ENCODE measurements around the gene STK32B. TPM values are rescaled to one million over a fixed set of nuclear protein-coding genes. Genes with fewer than 3 reads are reported as not detected.
"Not testable (repeated sequence)": the region's sequence is repeated elsewhere in the genome, so short reads cannot be mapped to it uniquely, and the experiment has no call there.

The STK32B gene
- polyA plus RNA-seq, 2 donors: 0.22 to 0.24 TPM

GRCh38 chr4:5247061-5247460 is 195.8 kb downstream of the STK32B start:
- not testable (repeated sequence) for H3K27ac ChIP-seq (ENCODE audit: low read depth in 2 of 2, low read length in 1 of 2)
- 77 to 86% methylated on average over 7 of the region's 7 CpGs for WGBS, 2 donors

GRCh38 chr4:5247735-5248134 is 196.5 kb downstream of the STK32B start:
- H3K27me3 ChIP-seq (ENCODE audit: control insufficient read depth in 1 of 2, insufficient read depth in 2 of 2, low read length in 2 of 2): no peaks in the 10 kb centered on the region
- no peak overlapping the region for H3K4me3 ChIP-seq (ENCODE audit: low read depth in 1 of 2, low read length in 2 of 2)
- no peak overlapping the region for H3K27ac ChIP-seq (ENCODE audit: low read depth in 2 of 2, low read length in 1 of 2)
- 94% methylated on average over 1 of the region's 1 CpG for WGBS, 2 donors
- H3K36me3 ChIP-seq (ENCODE audit: control insufficient read depth in 2 of 2, insufficient read depth in 2 of 2, low read length in 1 of 2): no peaks in the 10 kb centered on the region
- no peaks in the 10 kb centered on the region for H3K9me3 ChIP-seq (ENCODE audit: control insufficient read depth in 2 of 2, insufficient read depth in 1 of 2, low read depth in 1 of 2, low read length in 1 of 2)
- no peaks in the 10 kb centered on the region for H3K4me1 ChIP-seq (ENCODE audit: control insufficient read depth in 2 of 2, insufficient read depth in 2 of 2, low read length in 1 of 2)

More at GRCh38 chr4:5247061-5247460, 195.8 kb downstream of the STK32B start:
- H3K36me3 ChIP-seq (ENCODE audit: control insufficient read depth in 2 of 2, insufficient read depth in 2 of 2, low read length in 1 of 2); H3K4me1 ChIP-seq (ENCODE audit: control insufficient read depth in 2 of 2, insufficient read depth in 2 of 2, low read length in 1 of 2); H3K9me3 ChIP-seq (ENCODE audit: control insufficient read depth in 2 of 2, insufficient read depth in 1 of 2, low read depth in 1 of 2, low read length in 1 of 2); H3K4me3 ChIP-seq (ENCODE audit: low read depth in 1 of 2, low read length in 2 of 2); H3K27me3 ChIP-seq (ENCODE audit: control insufficient read depth in 1 of 2, insufficient read depth in 2 of 2, low read length in 2 of 2): not testable (repeated sequence)

- Histone ChIP-seq H3K9me3 (ENCODE audit: control insufficient read depth in 2 of 2, insufficient read depth in 1 of 2, low read depth in 1 of 2, low read length in 1 of 2) (no peaks in the 10 kb centered on the region), H3K27ac (ENCODE audit: low read depth in 2 of 2, low read length in 1 of 2) (no peak overlapping the region), H3K27me3 (ENCODE audit: control insufficient read depth in 1 of 2, insufficient read depth in 2 of 2, low read length in 2 of 2) (no peaks in the 10 kb centered on the region), H3K4me3 (ENCODE audit: low read depth in 1 of 2, low read length in 2 of 2) (no peak overlapping the region), H3K4me1 (ENCODE audit: control insufficient read depth in 2 of 2, insufficient read depth in 2 of 2, low read length in 1 of 2) (no peaks in the 10 kb centered on the region), H3K36me3 (ENCODE audit: control insufficient read depth in 2 of 2, insufficient read depth in 2 of 2, low read length in 1 of 2) (no peaks in the 10 kb centered on the region)
- 71 to 74% methylated on average over 2 of the region's 2 CpGs for WGBS, 2 donors
Measured at GRCh38 chr4:5249727-5250126, 198.4 kb downstream of the STK32B start.

GRCh38 chr4:5250536-5250935 is 199.3 kb downstream of the STK32B start:
- H3K9me3 ChIP-seq (ENCODE audit: control insufficient read depth in 2 of 2, insufficient read depth in 1 of 2, low read depth in 1 of 2, low read length in 1 of 2); H3K36me3 ChIP-seq (ENCODE audit: control insufficient read depth in 2 of 2, insufficient read depth in 2 of 2, low read length in 1 of 2); H3K27me3 ChIP-seq (ENCODE audit: control insufficient read depth in 1 of 2, insufficient read depth in 2 of 2, low read length in 2 of 2); H3K4me1 ChIP-seq (ENCODE audit: control insufficient read depth in 2 of 2, insufficient read depth in 2 of 2, low read length in 1 of 2); H3K4me3 ChIP-seq (ENCODE audit: low read depth in 1 of 2, low read length in 2 of 2); H3K27ac ChIP-seq (ENCODE audit: low read depth in 2 of 2, low read length in 1 of 2): not testable (repeated sequence)
- WGBS, 2 donors: 76 to 81% methylated on average over 5 of the region's 5 CpGs

- Histone ChIP-seq H3K9me3 (ENCODE audit: control insufficient read depth in 2 of 2, insufficient read depth in 1 of 2, low read depth in 1 of 2, low read length in 1 of 2) (no peaks in the 10 kb centered on the region), H3K4me3 (ENCODE audit: low read depth in 1 of 2, low read length in 2 of 2) (no peak overlapping the region), H3K36me3 (ENCODE audit: control insufficient read depth in 2 of 2, insufficient read depth in 2 of 2, low read length in 1 of 2) (no peaks in the 10 kb centered on the region), H3K4me1 (ENCODE audit: control insufficient read depth in 2 of 2, insufficient read depth in 2 of 2, low read length in 1 of 2) (no peaks in the 10 kb centered on the region), H3K27ac (ENCODE audit: low read depth in 2 of 2, low read length in 1 of 2) (no peak overlapping the region), H3K27me3 (ENCODE audit: control insufficient read depth in 1 of 2, insufficient read depth in 2 of 2, low read length in 2 of 2) (no peaks in the 10 kb centered on the region)
- WGBS, 2 donors: 72 to 73% methylated on average over 4 of the region's 4 CpGs
Measured at GRCh38 chr4:5256421-5256820, 205.1 kb downstream of the STK32B start.

- H3K4me1 ChIP-seq (ENCODE audit: control insufficient read depth in 2 of 2, insufficient read depth in 2 of 2, low read length in 1 of 2): no peaks in the 10 kb centered on the region
- no peaks in the 10 kb centered on the region for H3K36me3 ChIP-seq (ENCODE audit: control insufficient read depth in 2 of 2, insufficient read depth in 2 of 2, low read length in 1 of 2)
- no peak overlapping the region for H3K27ac ChIP-seq (ENCODE audit: low read depth in 2 of 2, low read length in 1 of 2)
- 89 to 91% methylated on average over 2 of the region's 2 CpGs for WGBS, 2 donors
- no peaks in the 10 kb centered on the region for H3K9me3 ChIP-seq (ENCODE audit: control insufficient read depth in 2 of 2, insufficient read depth in 1 of 2, low read depth in 1 of 2, low read length in 1 of 2)
- no peak overlapping the region for H3K4me3 ChIP-seq (ENCODE audit: low read depth in 1 of 2, low read length in 2 of 2)
- no peaks in the 10 kb centered on the region for H3K27me3 ChIP-seq (ENCODE audit: control insufficient read depth in 1 of 2, insufficient read depth in 2 of 2, low read length in 2 of 2)
Measured at GRCh38 chr4:5257086-5257485, 205.8 kb downstream of the STK32B start.

- H3K4me3 ChIP-seq (ENCODE audit: low read depth in 1 of 2, low read length in 2 of 2): no peak overlapping the region
- H3K4me1 ChIP-seq (ENCODE audit: control insufficient read depth in 2 of 2, insufficient read depth in 2 of 2, low read length in 1 of 2): no peaks in the 10 kb centered on the region
- H3K27ac ChIP-seq (ENCODE audit: low read depth in 2 of 2, low read length in 1 of 2): no peak overlapping the region
- WGBS, 2 donors: 76 to 82% methylated on average over 2 of the region's 2 CpGs
- H3K9me3 ChIP-seq (ENCODE audit: control insufficient read depth in 2 of 2, insufficient read depth in 1 of 2, low read depth in 1 of 2, low read length in 1 of 2): no peaks in the 10 kb centered on the region
- H3K27me3 ChIP-seq (ENCODE audit: control insufficient read depth in 1 of 2, insufficient read depth in 2 of 2, low read length in 2 of 2): no peaks in the 10 kb centered on the region
- no peaks in the 10 kb centered on the region for H3K36me3 ChIP-seq (ENCODE audit: control insufficient read depth in 2 of 2, insufficient read depth in 2 of 2, low read length in 1 of 2)
Measured at GRCh38 chr4:5259471-5259870, 208.2 kb downstream of the STK32B start.

GRCh38 chr4:5260121-5260520 is 208.8 kb downstream of the STK32B start:
- WGBS, 2 donors: 81 to 89% methylated on average over 6 of the region's 6 CpGs
- Histone ChIP-seq H3K27ac (ENCODE audit: low read depth in 2 of 2, low read length in 1 of 2) (no peak overlapping the region), H3K36me3 (ENCODE audit: control insufficient read depth in 2 of 2, insufficient read depth in 2 of 2, low read length in 1 of 2) (no peaks in the 10 kb centered on the region), H3K4me3 (ENCODE audit: low read depth in 1 of 2, low read length in 2 of 2) (no peak overlapping the region), H3K4me1 (ENCODE audit: control insufficient read depth in 2 of 2, insufficient read depth in 2 of 2, low read length in 1 of 2) (no peaks in the 10 kb centered on the region), H3K27me3 (ENCODE audit: control insufficient read depth in 1 of 2, insufficient read depth in 2 of 2, low read length in 2 of 2) (no peaks in the 10 kb centered on the region), H3K9me3 (ENCODE audit: control insufficient read depth in 2 of 2, insufficient read depth in 1 of 2, low read depth in 1 of 2, low read length in 1 of 2) (no peaks in the 10 kb centered on the region)

- H3K9me3 ChIP-seq (ENCODE audit: control insufficient read depth in 2 of 2, insufficient read depth in 1 of 2, low read depth in 1 of 2, low read length in 1 of 2): no peaks in the 10 kb centered on the region
- H3K27ac ChIP-seq (ENCODE audit: low read depth in 2 of 2, low read length in 1 of 2): no peak overlapping the region
- H3K4me1 ChIP-seq (ENCODE audit: control insufficient read depth in 2 of 2, insufficient read depth in 2 of 2, low read length in 1 of 2): no peaks in the 10 kb centered on the region
- H3K36me3 ChIP-seq (ENCODE audit: control insufficient read depth in 2 of 2, insufficient read depth in 2 of 2, low read length in 1 of 2): no peaks in the 10 kb centered on the region
- H3K4me3 ChIP-seq (ENCODE audit: low read depth in 1 of 2, low read length in 2 of 2): no peak overlapping the region
- WGBS, 2 donors: 85 to 87% methylated on average over 4 of the region's 4 CpGs
- H3K27me3 ChIP-seq (ENCODE audit: control insufficient read depth in 1 of 2, insufficient read depth in 2 of 2, low read length in 2 of 2): no peaks in the 10 kb centered on the region
Measured at GRCh38 chr4:5261866-5262265, 210.6 kb downstream of the STK32B start.

- no peak overlapping the region for H3K27ac ChIP-seq (ENCODE audit: low read depth in 2 of 2, low read length in 1 of 2)
- no peaks in the 10 kb centered on the region for H3K36me3 ChIP-seq (ENCODE audit: control insufficient read depth in 2 of 2, insufficient read depth in 2 of 2, low read length in 1 of 2)
- no peak overlapping the region for H3K4me3 ChIP-seq (ENCODE audit: low read depth in 1 of 2, low read length in 2 of 2)
- 78 to 88% methylated on average over 2 of the region's 2 CpGs for WGBS, 2 donors
- H3K4me1 ChIP-seq (ENCODE audit: control insufficient read depth in 2 of 2, insufficient read depth in 2 of 2, low read length in 1 of 2): no peaks in the 10 kb centered on the region
- H3K27me3 ChIP-seq (ENCODE audit: control insufficient read depth in 1 of 2, insufficient read depth in 2 of 2, low read length in 2 of 2): no peaks in the 10 kb centered on the region
- H3K9me3 ChIP-seq (ENCODE audit: control insufficient read depth in 2 of 2, insufficient read depth in 1 of 2, low read depth in 1 of 2, low read length in 1 of 2): no peaks in the 10 kb centered on the region
Measured at GRCh38 chr4:5266991-5267390, 215.7 kb downstream of the STK32B start.
